GM18505 (cell line): ENCODE measurements around the gene NKTR.

Source experiments
- ATAC-seq: cut with Tn5 transposase; IDR thresholded peaks from one replicate; pipeline ENCODE4 v1.9.1; 2021; ENCODE audit not compliant: unreplicated experiment
- POLR2A ChIP-seq: IDR thresholded peaks from 4 replicates; pipeline ENCODE4 v1.6.1; 2011; ENCODE audit warnings: borderline replicate concordance; ENCODE audit not compliant: insufficient read depth, insufficient read length; ENCODE audit errors: extremely low read depth

NKTR gene

GRCh38 chr3:42608581-42608980, 8.1 kb downstream of the NKTR start:
- no peak for TF ChIP-seq POLR2A

GRCh38 chr3:42610976-42611375, 10.5 kb downstream of the NKTR start:
- TF ChIP-seq POLR2A = no peak
- no peak for ATAC-seq

More at GRCh38 chr3:42608581-42608980, 8.1 kb downstream of the NKTR start:
- no peak for ATAC-seq

- no peak for ATAC-seq
- no peak for TF ChIP-seq POLR2A
Observed at GRCh38 chr3:42612217-42612616, 11.7 kb downstream of the NKTR start.

- TF ChIP-seq POLR2A = no peak
- ATAC-seq = no peak
Observed at GRCh38 chr3:42612928-42613327, 12.4 kb downstream of the NKTR start.

- ATAC-seq = no peak
- TF ChIP-seq POLR2A = no peak
Observed at GRCh38 chr3:42613462-42613861, 13.0 kb downstream of the NKTR start.

GRCh38 chr3:42631620-42632019, 31.1 kb downstream of the NKTR start:
- TF ChIP-seq POLR2A = no peak
- no peak for ATAC-seq

GRCh38 chr3:42632146-42632545, 31.7 kb downstream of the NKTR start:
- no peak for ATAC-seq
- TF ChIP-seq POLR2A = no peak

GRCh38 chr3:42633544-42633943, 33.1 kb downstream of the NKTR start:
- no peak for TF ChIP-seq POLR2A
- no peak for ATAC-seq

- no peak for TF ChIP-seq POLR2A
- no peak for ATAC-seq
Observed at GRCh38 chr3:42635111-42635510, 34.6 kb downstream of the NKTR start.

GRCh38 chr3:42637001-42637400, 36.5 kb downstream of the NKTR start:
- ATAC-seq = no peak
- TF ChIP-seq POLR2A = no peak

- no peak for TF ChIP-seq POLR2A
- ATAC-seq = no peak
Observed at GRCh38 chr3:42638339-42638842, 37.9 kb downstream of the NKTR start.

- ATAC-seq = no peak
- no peak for TF ChIP-seq POLR2A
Observed at GRCh38 chr3:42639192-42639591, 38.7 kb downstream of the NKTR start.

GRCh38 chr3:42640129-42640528, 39.6 kb downstream of the NKTR start:
- TF ChIP-seq POLR2A = no peak
- ATAC-seq = no peak

GRCh38 chr3:42640771-42641370, 40.4 kb downstream of the NKTR start:
- no peak for TF ChIP-seq POLR2A
- ATAC-seq = no peak
